BJ (cell line): ENCODE data around the gene SH3BP2. TPM values are rescaled to one million over a fixed set of nuclear protein-coding genes. Genes with fewer than 3 reads are reported as not detected.

Source experiments
- CTCF ChIA-PET: fragments of 350-600 bp; formaldehyde crosslinking; extraction: SDS; loops from one replicate; lab custom pipeline; 2021; ENCODE audit warnings: antibody characterized with exemption, inconsistent platforms; lab: Yijun Ruan, JAX
- POLR2A ChIA-PET: fragments of 300-600 bp; sonication (Branson Sonifier 250); formaldehyde crosslinking; extraction: SDS; loops from one replicate; lab custom pipeline; 2021; ENCODE audit warnings: antibody characterized with exemption; lab: Charles Lee
- DNase-seq: peaks from one replicate; pipeline ENCODE4 v3.0.0-alpha.2; 2011; ENCODE audit warnings: low read depth
- H3K27me3 ChIP-seq: 2 replicates; pipeline ENCODE4 v1.6.0; 2011; ENCODE audit warnings: low read length; ENCODE audit not compliant: control insufficient read depth, insufficient read depth
- H3K36me3 ChIP-seq: 2 replicates; pipeline ENCODE4 v1.5.1; 2011; ENCODE audit warnings: low read length; ENCODE audit not compliant: control insufficient read depth, insufficient read depth
- H3K4me3 ChIP-seq: 2 replicates; pipeline ENCODE4 v1.5.1; 2011; ENCODE audit warnings: low read depth, mild to moderate bottlenecking, control low read depth, low read length
- CTCF ChIP-seq: IDR thresholded peaks from 2 replicates; pipeline ENCODE4 v1.5.1; 2011; ENCODE audit warnings: low read depth, mild to moderate bottlenecking, control low read depth, inconsistent platforms, low read length, moderate library complexity; ENCODE audit not compliant: insufficient read depth
- polyA minus RNA-seq: library from RNA; depleted of rRNA, polyadenylated mRNA; stranded (reverse); fragments of >200 nt; gene quantifications from 2 replicates; pipeline ENCODE4 v1.2.3, GENCODE V29; 2011; rRNA and poly(A)+ RNA removed
- polyA plus RNA-seq: library from polyadenylated mRNA; depleted of rRNA; stranded (reverse); fragments of >200 nt; gene quantifications from 2 replicates; pipeline ENCODE4 v1.2.3, GENCODE V29; 2011; rRNA removed

The SH3BP2 gene
- 23.9 and 42.2 TPM in 2 replicates for polyA plus RNA-seq
- polyA minus RNA-seq = 30.9 and 34.6 TPM in 2 replicates

GRCh38 chr4:2792711-2793585 is at the start of gene SH3BP2:
Gene SH3BP2 (plus strand): TSS chr4:2793085. CDS start chr4:2820618, 27,533 bp downstream.
- Histone ChIP-seq H3K36me3 (peaks cover 1% of the 10 kb centered on the region; the same call in 1 of the 2 replicates), H3K27me3 (no peaks in the 10 kb centered on the region), H3K4me3 (peak within 1 kb of the TSS; percentile 75)
- DNase-seq = no peak
- TF ChIP-seq CTCF = no peak
- POLR2A ChIA-PET = interaction anchor here (0.6 kb wide), 1 partner anchor 61 kb away, joined by 3 read pairs; no protein-coding TSS in a partner anchor
- CTCF ChIA-PET = interaction anchor here (1.0 kb wide), 1 partner anchor 10 kb away, joined by 3 read pairs; no protein-coding TSS in a partner anchor

GRCh38 chr4:2743518-2744445 is 49.1 kb upstream of the SH3BP2 start:
- DNase-seq = no peak
- CTCF ChIA-PET = no interaction called here

GRCh38 chr4:2744576-2745270 is 48.2 kb upstream of the SH3BP2 start:
- no peak for TF ChIP-seq CTCF
- CTCF ChIA-PET = no interaction called here
- DNase-seq = no peak
- Histone ChIP-seq H3K4me3 (no peak overlapping the region), H3K36me3 (peaks cover 40% of the 10 kb centered on the region), H3K27me3 (no peaks in the 10 kb centered on the region)
- POLR2A ChIA-PET = no interaction called here

More at GRCh38 chr4:2743518-2744445, 49.1 kb upstream of the SH3BP2 start:
- no peak overlapping the region for H3K4me3 ChIP-seq
- H3K36me3 ChIP-seq = peaks cover 40% of the 10 kb centered on the region
- POLR2A ChIA-PET = no interaction called here
- no peaks in the 10 kb centered on the region for H3K27me3 ChIP-seq
- TF ChIP-seq CTCF = no peak

GRCh38 chr4:2745516-2745915 is 47.4 kb upstream of the SH3BP2 start:
- no peak for TF ChIP-seq CTCF
- no peak for DNase-seq
- no peak overlapping the region for H3K4me3 ChIP-seq
- H3K36me3 ChIP-seq = peaks cover 40% of the 10 kb centered on the region
- POLR2A ChIA-PET = interaction anchor here (0.6 kb wide), 1 partner anchor 11 kb away, joined by 7 read pairs; no protein-coding TSS in a partner anchor
- CTCF ChIA-PET = interaction anchor here (1.0 kb wide), 1 partner anchor 11 kb away, joined by 3 read pairs; the partner anchor contains the start of gene TNIP2
- H3K27me3 ChIP-seq = no peaks in the 10 kb centered on the region
